H9 (cell line): ENCODE measurements around the gene CDR2L. TPM values are rescaled to one million over a fixed set of nuclear protein-coding genes. Genes with fewer than 3 reads are reported as not detected.

ENCODE experiments used
- DNase-seq: peaks from one replicate; pipeline ENCODE4 v3.0.0-alpha.2; 2017
- H2AFZ ChIP-seq: one replicate; pipeline ENCODE4 v1.6.1; 2013; ENCODE audit warnings: mild to moderate bottlenecking, low read length, control low read depth, moderate library complexity
- H2AK5ac ChIP-seq: 2 replicates; pipeline ENCODE4 v1.6.1; 2013; ENCODE audit warnings: low read length, control low read depth, mixed read lengths; ENCODE audit not compliant: insufficient read length
- H2BK120ac ChIP-seq: one replicate; pipeline ENCODE4 v1.6.1; 2013; ENCODE audit warnings: low read depth, mild to moderate bottlenecking, low read length, control low read depth, inconsistent platforms; ENCODE audit not compliant: poor library complexity, severe bottlenecking
- H2BK12ac ChIP-seq: 2 replicates; pipeline ENCODE4 v1.6.1; 2013; ENCODE audit warnings: low read length, control low read depth, mixed read lengths, low read depth; ENCODE audit not compliant: insufficient read length
- H2BK15ac ChIP-seq: 2 replicates; pipeline ENCODE4 v1.6.1; 2013; ENCODE audit warnings: low read depth, low read length, control low read depth
- H2BK20ac ChIP-seq: one replicate; pipeline ENCODE4 v1.6.1; 2013; ENCODE audit warnings: low read depth, mild to moderate bottlenecking, low read length, control low read depth, inconsistent platforms; ENCODE audit not compliant: poor library complexity, severe bottlenecking
- H2BK5ac ChIP-seq: 2 replicates; pipeline ENCODE4 v1.6.1; 2013; ENCODE audit warnings: low read length, control low read depth, mixed read lengths; ENCODE audit not compliant: insufficient read length
- H3K14ac ChIP-seq: 2 replicates; pipeline ENCODE4 v1.6.1; 2013; ENCODE audit warnings: low read length, control low read depth; ENCODE audit not compliant: insufficient read depth
- H3K18ac ChIP-seq: 2 replicates; pipeline ENCODE4 v1.6.1; 2013; ENCODE audit warnings: low read depth, mild to moderate bottlenecking, mixed read lengths, low read length, control low read depth; ENCODE audit not compliant: insufficient read length
- H3K23ac ChIP-seq: 2 replicates; pipeline ENCODE4 v1.6.1; 2013; ENCODE audit warnings: low read length, control low read depth, mixed read lengths, low read depth; ENCODE audit not compliant: insufficient read length
- H3K23me2 ChIP-seq: 2 replicates; pipeline ENCODE4 v1.6.1; 2013; ENCODE audit warnings: low read depth, mild to moderate bottlenecking, mixed read lengths, low read length, control low read depth; ENCODE audit not compliant: insufficient read length, poor library complexity, severe bottlenecking
- H3K27ac ChIP-seq: 2 replicates; pipeline ENCODE4 v1.5.1; 2013; ENCODE audit warnings: low read length, control low read depth, mixed read lengths, low read depth; ENCODE audit not compliant: insufficient read length
- H3K27me3 ChIP-seq: 2 replicates; pipeline ENCODE4 v1.6.1; 2013; ENCODE audit warnings: low read length, control low read depth, inconsistent platforms; ENCODE audit not compliant: insufficient read depth
- H3K4ac ChIP-seq: 2 replicates; pipeline ENCODE4 v1.6.1; 2013; ENCODE audit warnings: low read depth, mild to moderate bottlenecking, control low read depth, inconsistent platforms, low read length, moderate library complexity
- H3K4me1 ChIP-seq: 2 replicates; pipeline ENCODE4 v1.6.1; 2013; ENCODE audit warnings: low read length, control low read depth, inconsistent platforms; ENCODE audit not compliant: insufficient read depth
- H3K4me2 ChIP-seq: 2 replicates; pipeline ENCODE4 v1.6.1; 2013; ENCODE audit warnings: low read length, control low read depth, mixed read lengths; ENCODE audit not compliant: insufficient read length, insufficient read depth
- H3K56ac ChIP-seq: 2 replicates; pipeline ENCODE4 v1.6.1; 2013; ENCODE audit warnings: low read depth, mild to moderate bottlenecking, mixed read lengths, low read length, control low read depth; ENCODE audit not compliant: insufficient read length
- H3K79me1 ChIP-seq: 2 replicates; pipeline ENCODE4 v1.6.1; 2013; ENCODE audit warnings: low read depth, mild to moderate bottlenecking, moderate library complexity, low read length, control low read depth, inconsistent platforms; ENCODE audit not compliant: insufficient read depth, poor library complexity, severe bottlenecking
- H3K79me2 ChIP-seq: 2 replicates; pipeline ENCODE4 v1.6.1; 2013; ENCODE audit warnings: low read length, control low read depth, inconsistent platforms; ENCODE audit not compliant: insufficient read depth
- H3K9ac ChIP-seq: 2 replicates; pipeline ENCODE4 v1.6.1; 2013; ENCODE audit warnings: low read length, control low read depth, mixed read lengths; ENCODE audit not compliant: insufficient read length; ENCODE audit errors: extremely low read depth
- H3K9me3 ChIP-seq: one replicate; pipeline ENCODE4 v1.6.1; 2013; ENCODE audit warnings: low read depth, low read length, inconsistent platforms; ENCODE audit not compliant: control insufficient read depth
- H3T11ph ChIP-seq: one replicate; pipeline ENCODE4 v1.6.1; 2013; ENCODE audit warnings: mild to moderate bottlenecking, low read length, control low read depth, inconsistent platforms
- H4K20me1 ChIP-seq: one replicate; pipeline ENCODE4 v1.6.1; 2013; ENCODE audit not compliant: control insufficient read depth, insufficient read length, insufficient read depth
- H4K5ac ChIP-seq: 2 replicates; pipeline ENCODE4 v1.6.1; 2013; ENCODE audit warnings: low read depth, mild to moderate bottlenecking, mixed read lengths, low read length, control low read depth; ENCODE audit not compliant: insufficient read length
- H4K8ac ChIP-seq: replicated peaks from 2 replicates; pipeline ENCODE4 v1.6.1; 2013; ENCODE audit warnings: low read length, control low read depth, mixed read lengths, low read depth; ENCODE audit not compliant: insufficient read length
- H4K91ac ChIP-seq: 2 replicates; pipeline ENCODE4 v1.6.1; 2013; ENCODE audit warnings: low read depth, mild to moderate bottlenecking, moderate library complexity, mixed read lengths, low read length, control low read depth; ENCODE audit not compliant: insufficient read length
- H3K27ac Mint-ChIP-seq, 3 experiments: 2 replicates in 2 of 3; 3 replicates in 1 of 3; pipeline ENCODE4 v1.8.0; 2020 to 2021; ENCODE audit warnings: mixed read lengths in 3 of 3, mild to moderate bottlenecking in 1 of 3, moderate library complexity in 1 of 3
- H3K27me3 Mint-ChIP-seq: 2 replicates; pipeline ENCODE4 v1.8.0; 2021; ENCODE audit warnings: low read depth, mild to moderate bottlenecking, moderate library complexity, mixed read lengths
- H3K36me3 Mint-ChIP-seq, 3 experiments: 2 replicates in 2 of 3; 3 replicates in 1 of 3; pipeline ENCODE4 v1.8.0; 2020 to 2021; ENCODE audit warnings: low read depth in 3 of 3, mixed read lengths in 3 of 3; ENCODE audit not compliant: insufficient read depth in 1 of 3
- H3K4me1 Mint-ChIP-seq, 2 experiments: 2 replicates each; pipeline ENCODE4 v1.8.0; 2020; ENCODE audit warnings: mixed read lengths in 2 of 2
- H3K4me3 Mint-ChIP-seq, 2 experiments: 2 replicates in 1 of 2; 3 replicates in 1 of 2; pipeline ENCODE4 v1.8.0; 2020 to 2021; ENCODE audit warnings: mild to moderate bottlenecking in 2 of 2, mixed read lengths in 2 of 2, moderate library complexity in 1 of 2
- H3K9me3 Mint-ChIP-seq, 2 experiments: 2 replicates in 1 of 2; 3 replicates in 1 of 2; pipeline ENCODE4 v1.8.0; 2020; ENCODE audit warnings: mild to moderate bottlenecking in 2 of 2, mixed read lengths in 2 of 2, moderate library complexity in 1 of 2
- WGBS: extraction: QIAGEN DNeasy Blood & Tissue Kit; methylation state at CpG from one replicate; pipeline ENCODE4 v1.1.7; 2013; ENCODE audit warnings: missing lambda C conversion rate, low lambda C conversion rate, mixed read lengths; ENCODE audit not compliant: insufficient read length; ENCODE audit errors: extremely low coverage; 5-methylcytosine and 5-hydroxymethylcytosine counted together
- total RNA-seq: library from RNA; stranded (reverse); gene quantifications from 2 replicates; pipeline ENCODE4 v1.2.1, GENCODE V29; 2021
- TF ChIP-seq, protein P1 (sequence below): fragments of 200-600 bp; sonication (generic); conservative IDR thresholded peaks from 3 replicates; pipeline ENCODE4 v1.8.0; 2021; ENCODE audit warnings: antibody characterized with exemption, mild to moderate bottlenecking

The CDR2L gene
- total RNA-seq, 1 experiment from 2014 or later = 23.3 TPM

DNA sequence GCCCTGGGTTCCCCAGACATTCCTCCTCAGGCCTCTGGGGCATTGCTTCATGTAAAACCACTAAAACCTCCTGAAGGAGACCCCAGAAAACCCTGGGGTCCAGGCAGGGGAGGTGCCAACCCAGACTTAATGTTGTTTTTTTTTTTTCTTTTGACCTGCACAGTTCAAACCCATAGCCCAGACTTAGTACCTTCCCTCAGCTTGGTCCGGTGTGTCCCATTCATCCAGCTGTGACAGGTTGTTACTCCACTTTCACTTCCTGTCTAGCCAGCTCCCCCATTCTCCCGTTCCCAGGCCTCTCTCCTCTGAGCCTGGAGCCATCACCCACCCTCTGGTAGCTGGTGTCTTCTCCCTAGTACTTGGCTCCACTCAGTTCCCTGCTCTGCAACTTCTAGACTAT is 4.8 kb downstream of the CDR2L start:
- Histone ChIP-seq H4K8ac (no peak overlapping the region), H2BK12ac (no peak overlapping the region), H2BK15ac (no peak overlapping the region), H3K27ac (no peak overlapping the region), H3K9me3 (no peaks in the 10 kb centered on the region), H3K27me3 (no peaks in the 10 kb centered on the region), H3K4me2 (no peak overlapping the region), H2BK120ac (no peak overlapping the region), H3K23ac (no peak overlapping the region), H4K5ac (no peak overlapping the region), H3K18ac (no peak overlapping the region), H3K14ac (no peak overlapping the region), H4K91ac (no peak overlapping the region), H3K4me1 (no peaks in the 10 kb centered on the region; the same call in 1 of the 2 replicates), H2BK5ac (no peak overlapping the region), H3K79me1 (peaks cover 8% of the 10 kb centered on the region), H3K56ac (no peak overlapping the region), H4K20me1 (no peaks in the 10 kb centered on the region), H3K4ac (no peak overlapping the region), H3T11ph (no peak overlapping the region), H2AK5ac (no peak overlapping the region), H3K79me2 (peaks cover 10% of the 10 kb centered on the region; the same call in 1 of the 2 replicates), H3K23me2 (peaks cover 9% of the 10 kb centered on the region), H3K9ac (no peak overlapping the region), H2BK20ac (no peak overlapping the region), H2AFZ (no peak overlapping the region)
- no peaks in the 10 kb centered on the region for H3K27me3 Mint-ChIP-seq
- peaks cover 9 to 12% of the 10 kb centered on the region in 2 experiments for H3K4me1 Mint-ChIP-seq
- no peak overlapping the region for H3K4me3 Mint-ChIP-seq
- H3K27ac Mint-ChIP-seq = peak overlapping the region; percentile 39 to 68 (median 56); a peak in 4 of 7 replicates
- no peak for DNase-seq
- no peaks in the 10 kb centered on the region; a peak in 1 of 5 replicates for H3K9me3 Mint-ChIP-seq
- no CpG with 5 or more reads among the region's 2 CpGs for WGBS
- TF ChIP-seq, protein P1, sequence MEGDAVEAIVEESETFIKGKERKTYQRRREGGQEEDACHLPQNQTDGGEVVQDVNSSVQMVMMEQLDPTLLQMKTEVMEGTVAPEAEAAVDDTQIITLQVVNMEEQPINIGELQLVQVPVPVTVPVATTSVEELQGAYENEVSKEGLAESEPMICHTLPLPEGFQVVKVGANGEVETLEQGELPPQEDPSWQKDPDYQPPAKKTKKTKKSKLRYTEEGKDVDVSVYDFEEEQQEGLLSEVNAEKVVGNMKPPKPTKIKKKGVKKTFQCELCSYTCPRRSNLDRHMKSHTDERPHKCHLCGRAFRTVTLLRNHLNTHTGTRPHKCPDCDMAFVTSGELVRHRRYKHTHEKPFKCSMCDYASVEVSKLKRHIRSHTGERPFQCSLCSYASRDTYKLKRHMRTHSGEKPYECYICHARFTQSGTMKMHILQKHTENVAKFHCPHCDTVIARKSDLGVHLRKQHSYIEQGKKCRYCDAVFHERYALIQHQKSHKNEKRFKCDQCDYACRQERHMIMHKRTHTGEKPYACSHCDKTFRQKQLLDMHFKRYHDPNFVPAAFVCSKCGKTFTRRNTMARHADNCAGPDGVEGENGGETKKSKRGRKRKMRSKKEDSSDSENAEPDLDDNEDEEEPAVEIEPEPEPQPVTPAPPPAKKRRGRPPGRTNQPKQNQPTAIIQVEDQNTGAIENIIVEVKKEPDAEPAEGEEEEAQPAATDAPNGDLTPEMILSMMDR = no peak
- peaks cover 0 to 2% (median 0%) of the 10 kb centered on the region in 3 experiments; a peak in 1 of 7 replicates for H3K36me3 Mint-ChIP-seq
